Ishikawa (cell line): Measurements from ENCODE around the gene NPAS3.

Experiments
- CEBPB ChIP-seq: IDR thresholded peaks from 2 replicates; pipeline ENCODE4 v1.6.1; 2012
- CREB1 ChIP-seq: IDR thresholded peaks from 2 replicates; pipeline ENCODE4 v1.6.1; 2012; ENCODE audit warnings: low read depth
- EGR1 ChIP-seq: IDR thresholded peaks from 2 replicates; pipeline ENCODE4 v1.6.1; 2012
- EP300 ChIP-seq: IDR thresholded peaks from 2 replicates; pipeline ENCODE4 v1.6.1; 2012; ENCODE audit warnings: borderline replicate concordance
- FOXM1 ChIP-seq: IDR thresholded peaks from 2 replicates; pipeline ENCODE4 v1.6.1; 2012; ENCODE audit warnings: low read depth, borderline replicate concordance
- NFIC ChIP-seq: IDR thresholded peaks from 2 replicates; pipeline ENCODE4 v1.6.1; 2012
- RAD21 ChIP-seq: IDR thresholded peaks from 2 replicates; pipeline ENCODE4 v1.6.1; 2012; ENCODE audit warnings: low read depth
- TAF1 ChIP-seq: IDR thresholded peaks from 2 replicates; pipeline ENCODE4 v1.6.1; 2012; ENCODE audit warnings: low read depth, mild to moderate bottlenecking
- TCF12 ChIP-seq: IDR thresholded peaks from 2 replicates; pipeline ENCODE4 v1.6.1; 2012; ENCODE audit warnings: low read depth
- TEAD4 ChIP-seq: IDR thresholded peaks from 2 replicates; pipeline ENCODE4 v1.6.1; 2012
- YY1 ChIP-seq: IDR thresholded peaks from 2 replicates; pipeline ENCODE4 v1.6.1; 2012; ENCODE audit warnings: low read depth
- ZBTB7A ChIP-seq: IDR thresholded peaks from 2 replicates; pipeline ENCODE4 v1.6.1; 2012; ENCODE audit warnings: low read depth
- TF ChIP-seq, protein P1 (sequence below): IDR thresholded peaks from 2 replicates; pipeline ENCODE4 v1.6.1; 2012
- TF ChIP-seq, protein P2 (sequence below): IDR thresholded peaks from 2 replicates; pipeline ENCODE4 v1.6.1; 2012
- TF ChIP-seq, protein P3 (sequence below): IDR thresholded peaks from 2 replicates; pipeline ENCODE4 v1.6.1; 2012; ENCODE audit warnings: low read depth, mild to moderate bottlenecking

Gene NPAS3

DNA sequence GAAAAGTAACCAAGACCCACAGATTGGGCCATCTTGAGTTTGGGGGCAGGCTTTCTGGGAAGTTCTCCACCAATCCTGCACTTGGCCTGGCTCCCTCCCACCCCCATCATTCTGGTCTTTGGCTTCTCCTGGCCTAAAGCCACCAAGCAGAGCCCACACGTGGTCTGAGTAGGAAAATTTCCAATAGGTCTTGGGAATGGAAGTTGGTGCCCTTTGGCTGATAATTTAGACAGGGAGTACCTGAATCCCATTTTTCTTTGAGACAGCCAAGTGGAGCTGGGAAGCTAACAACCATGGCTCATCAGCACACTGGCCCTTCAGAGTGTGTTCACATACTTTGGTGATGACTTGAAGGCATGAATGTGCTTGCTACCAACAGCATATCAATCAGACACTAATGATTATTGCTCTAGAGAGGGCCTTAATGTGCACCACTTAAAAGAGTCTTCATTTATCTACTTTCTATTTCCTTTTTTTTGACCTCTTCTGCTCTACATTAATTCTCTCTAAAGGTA, 856.2 kb downstream of the NPAS3 start:
- TF ChIP-seq RAD21 (no peak), TCF12 (no peak), NFIC (no peak), EP300 (no peak), CEBPB (no peak), FOXM1 (no peak), TAF1 (no peak), TEAD4 (no peak), CREB1 (no peak)
- TF ChIP-seq, protein P1, sequence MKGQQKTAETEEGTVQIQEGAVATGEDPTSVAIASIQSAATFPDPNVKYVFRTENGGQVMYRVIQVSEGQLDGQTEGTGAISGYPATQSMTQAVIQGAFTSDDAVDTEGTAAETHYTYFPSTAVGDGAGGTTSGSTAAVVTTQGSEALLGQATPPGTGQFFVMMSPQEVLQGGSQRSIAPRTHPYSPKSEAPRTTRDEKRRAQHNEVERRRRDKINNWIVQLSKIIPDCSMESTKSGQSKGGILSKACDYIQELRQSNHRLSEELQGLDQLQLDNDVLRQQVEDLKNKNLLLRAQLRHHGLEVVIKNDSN, result no peak

DNA sequence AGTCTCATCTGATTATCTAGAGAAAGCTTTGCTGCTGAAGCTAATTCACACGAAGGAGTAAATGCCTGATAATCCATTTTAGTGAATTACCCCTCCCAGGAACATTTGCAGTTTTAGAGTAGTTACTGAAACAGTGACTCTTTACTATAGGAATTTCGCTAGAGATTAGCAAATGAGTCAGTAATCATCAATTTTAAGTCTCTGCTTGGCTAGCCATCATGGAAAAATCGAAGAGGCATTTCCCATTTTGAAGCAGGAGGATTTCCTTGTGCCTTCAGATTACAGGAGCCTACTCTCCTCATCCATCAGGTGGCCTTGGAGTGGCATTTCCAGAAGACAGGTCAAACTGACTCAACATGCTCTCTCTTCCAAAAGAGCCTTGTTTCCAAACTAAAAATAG, 857.7 kb downstream of the NPAS3 start:
- no peak for TF ChIP-seq EGR1
- no peak for TF ChIP-seq YY1
- TF ChIP-seq, protein P2, sequence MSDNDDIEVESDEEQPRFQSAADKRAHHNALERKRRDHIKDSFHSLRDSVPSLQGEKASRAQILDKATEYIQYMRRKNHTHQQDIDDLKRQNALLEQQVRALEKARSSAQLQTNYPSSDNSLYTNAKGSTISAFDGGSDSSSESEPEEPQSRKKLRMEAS, result no peak
- TF ChIP-seq TAF1, result no peak
- TF ChIP-seq TEAD4, result no peak
- no peak for TF ChIP-seq EP300
- TF ChIP-seq NFIC, result no peak
- no peak for TF ChIP-seq FOXM1
- no peak for TF ChIP-seq RAD21

DNA sequence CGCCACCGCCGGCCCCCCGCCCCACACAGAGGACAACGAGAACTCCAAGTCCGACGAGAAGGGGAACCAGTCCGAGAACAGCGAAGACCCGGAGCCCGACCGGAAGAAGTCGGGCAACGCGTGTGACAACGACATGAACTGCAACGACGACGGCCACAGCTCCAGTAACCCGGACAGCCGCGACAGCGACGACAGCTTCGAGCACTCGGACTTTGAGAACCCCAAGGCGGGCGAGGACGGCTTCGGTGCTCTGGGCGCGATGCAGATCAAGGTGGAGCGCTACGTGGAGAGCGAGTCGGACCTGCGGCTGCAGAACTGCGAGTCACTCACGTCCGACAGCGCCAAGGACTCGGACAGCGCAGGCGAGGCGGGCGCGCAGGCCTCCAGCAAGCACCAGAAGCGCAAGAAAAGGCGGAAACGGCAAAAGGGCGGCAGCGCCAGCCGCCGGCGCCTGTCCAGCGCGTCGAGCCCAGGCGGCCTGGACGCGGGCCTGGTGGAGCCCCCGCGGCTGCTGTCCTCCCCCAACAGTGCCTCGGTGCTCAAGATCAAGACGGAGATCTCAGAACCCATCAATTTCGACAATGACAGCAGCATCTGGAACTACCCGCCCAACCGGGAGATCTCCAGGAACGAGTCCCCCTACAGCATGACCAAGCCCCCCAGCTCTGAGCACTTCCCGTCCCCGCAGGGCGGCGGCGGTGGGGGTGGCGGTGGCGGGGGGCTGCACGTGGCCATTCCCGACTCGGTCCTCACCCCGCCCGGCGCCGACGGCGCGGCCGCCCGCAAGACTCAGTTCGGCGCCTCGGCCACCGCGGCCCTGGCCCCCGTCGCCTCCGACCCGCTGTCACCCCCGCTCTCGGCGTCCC, 861.3 kb downstream of the NPAS3 start:
- TF ChIP-seq CEBPB (no peak), YY1 (no peak), RAD21 (no peak), EP300 (no peak), CREB1 (no peak), TEAD4 (no peak), ZBTB7A (no peak), NFIC (no peak), TCF12 (no peak), TAF1 (no peak), FOXM1 (no peak), EGR1 (no peak)
- TF ChIP-seq, protein P3, sequence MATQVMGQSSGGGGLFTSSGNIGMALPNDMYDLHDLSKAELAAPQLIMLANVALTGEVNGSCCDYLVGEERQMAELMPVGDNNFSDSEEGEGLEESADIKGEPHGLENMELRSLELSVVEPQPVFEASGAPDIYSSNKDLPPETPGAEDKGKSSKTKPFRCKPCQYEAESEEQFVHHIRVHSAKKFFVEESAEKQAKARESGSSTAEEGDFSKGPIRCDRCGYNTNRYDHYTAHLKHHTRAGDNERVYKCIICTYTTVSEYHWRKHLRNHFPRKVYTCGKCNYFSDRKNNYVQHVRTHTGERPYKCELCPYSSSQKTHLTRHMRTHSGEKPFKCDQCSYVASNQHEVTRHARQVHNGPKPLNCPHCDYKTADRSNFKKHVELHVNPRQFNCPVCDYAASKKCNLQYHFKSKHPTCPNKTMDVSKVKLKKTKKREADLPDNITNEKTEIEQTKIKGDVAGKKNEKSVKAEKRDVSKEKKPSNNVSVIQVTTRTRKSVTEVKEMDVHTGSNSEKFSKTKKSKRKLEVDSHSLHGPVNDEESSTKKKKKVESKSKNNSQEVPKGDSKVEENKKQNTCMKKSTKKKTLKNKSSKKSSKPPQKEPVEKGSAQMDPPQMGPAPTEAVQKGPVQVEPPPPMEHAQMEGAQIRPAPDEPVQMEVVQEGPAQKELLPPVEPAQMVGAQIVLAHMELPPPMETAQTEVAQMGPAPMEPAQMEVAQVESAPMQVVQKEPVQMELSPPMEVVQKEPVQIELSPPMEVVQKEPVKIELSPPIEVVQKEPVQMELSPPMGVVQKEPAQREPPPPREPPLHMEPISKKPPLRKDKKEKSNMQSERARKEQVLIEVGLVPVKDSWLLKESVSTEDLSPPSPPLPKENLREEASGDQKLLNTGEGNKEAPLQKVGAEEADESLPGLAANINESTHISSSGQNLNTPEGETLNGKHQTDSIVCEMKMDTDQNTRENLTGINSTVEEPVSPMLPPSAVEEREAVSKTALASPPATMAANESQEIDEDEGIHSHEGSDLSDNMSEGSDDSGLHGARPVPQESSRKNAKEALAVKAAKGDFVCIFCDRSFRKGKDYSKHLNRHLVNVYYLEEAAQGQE, result no peak
- TF ChIP-seq, protein P1, result no peak
- TF ChIP-seq, protein P2, result no peak

DNA sequence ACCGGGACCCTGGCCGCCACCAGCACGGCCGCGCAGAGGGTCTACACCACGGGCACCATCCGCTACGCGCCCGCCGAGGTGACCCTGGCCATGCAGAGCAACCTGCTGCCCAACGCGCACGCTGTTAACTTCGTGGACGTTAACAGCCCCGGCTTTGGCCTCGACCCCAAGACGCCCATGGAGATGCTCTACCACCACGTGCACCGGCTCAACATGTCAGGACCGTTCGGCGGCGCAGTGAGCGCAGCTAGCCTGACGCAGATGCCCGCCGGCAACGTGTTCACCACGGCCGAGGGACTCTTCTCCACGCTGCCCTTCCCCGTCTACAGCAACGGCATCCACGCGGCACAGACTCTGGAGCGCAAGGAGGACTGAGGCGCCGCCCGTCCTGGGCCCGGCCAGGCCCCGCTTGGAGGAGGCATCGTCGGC, 862.1 kb downstream of the NPAS3 start:
- TF ChIP-seq TAF1 (no peak), NFIC (no peak), TCF12 (no peak), EP300 (no peak), FOXM1 (no peak), EGR1 (no peak), CEBPB (no peak), YY1 (no peak), ZBTB7A (no peak)
- TF ChIP-seq, protein P3, result no peak
- TF ChIP-seq, protein P2, result no peak

DNA sequence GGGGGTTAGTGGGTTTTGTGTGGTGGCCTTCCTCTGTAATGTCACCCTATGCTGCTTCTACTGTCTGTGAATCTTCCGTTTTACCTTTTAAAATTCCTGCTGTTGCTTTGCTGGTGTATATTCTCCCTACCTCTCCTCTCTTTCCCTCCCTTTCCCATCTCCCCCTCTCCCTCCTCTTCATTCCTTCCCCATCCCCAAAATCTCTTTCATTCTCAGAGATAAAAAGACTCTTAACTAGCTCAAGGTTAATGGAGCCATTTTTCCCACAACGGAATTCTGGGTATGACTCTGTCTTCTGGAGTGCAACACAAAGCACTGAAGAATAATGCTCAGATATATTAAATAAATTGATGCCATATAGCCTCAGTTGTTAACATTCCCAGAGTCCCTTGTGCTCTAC, 864.1 kb downstream of the NPAS3 start:
- no peak for TF ChIP-seq CREB1
- TF ChIP-seq TCF12, result no peak
- no peak for TF ChIP-seq ZBTB7A
- no peak for TF ChIP-seq NFIC
- TF ChIP-seq YY1, result no peak
- no peak for TF ChIP-seq EP300
- TF ChIP-seq, protein P3, result no peak
- TF ChIP-seq FOXM1, result no peak
- no peak for TF ChIP-seq TEAD4
- no peak for TF ChIP-seq CEBPB
- TF ChIP-seq RAD21, result no peak
- no peak for TF ChIP-seq TAF1
- TF ChIP-seq, protein P2, result no peak
- TF ChIP-seq, protein P1, result no peak
- no peak for TF ChIP-seq EGR1
